HT-29 (cell line): ENCODE data around the gene AKAP10. TPM values are rescaled to one million over a fixed set of nuclear protein-coding genes. Genes with fewer than 3 reads are reported as not detected.
"Not testable (repeated sequence)": the region's sequence is repeated elsewhere in the genome, so short reads cannot be mapped to it uniquely, and the experiment has no call there.

Experiments
- DNase-seq: peaks from one replicate; pipeline ENCODE4 v3.0.0-alpha.2; 2015; ENCODE audit warnings: low spot score
- total RNA-seq: library from RNA; depleted of rRNA; stranded (reverse); fragments of >200 nt; shearing (Covaris generic); gene quantifications from 2 replicates; pipeline ENCODE4 v1.2.3, GENCODE V29; 2014

The AKAP10 gene
- total RNA-seq, 1 experiment from 2014 or later, result 5.9 TPM

GRCh38 chr17:19928299-19928698, 49.3 kb downstream of the AKAP10 start:
- no peak for DNase-seq

DNA sequence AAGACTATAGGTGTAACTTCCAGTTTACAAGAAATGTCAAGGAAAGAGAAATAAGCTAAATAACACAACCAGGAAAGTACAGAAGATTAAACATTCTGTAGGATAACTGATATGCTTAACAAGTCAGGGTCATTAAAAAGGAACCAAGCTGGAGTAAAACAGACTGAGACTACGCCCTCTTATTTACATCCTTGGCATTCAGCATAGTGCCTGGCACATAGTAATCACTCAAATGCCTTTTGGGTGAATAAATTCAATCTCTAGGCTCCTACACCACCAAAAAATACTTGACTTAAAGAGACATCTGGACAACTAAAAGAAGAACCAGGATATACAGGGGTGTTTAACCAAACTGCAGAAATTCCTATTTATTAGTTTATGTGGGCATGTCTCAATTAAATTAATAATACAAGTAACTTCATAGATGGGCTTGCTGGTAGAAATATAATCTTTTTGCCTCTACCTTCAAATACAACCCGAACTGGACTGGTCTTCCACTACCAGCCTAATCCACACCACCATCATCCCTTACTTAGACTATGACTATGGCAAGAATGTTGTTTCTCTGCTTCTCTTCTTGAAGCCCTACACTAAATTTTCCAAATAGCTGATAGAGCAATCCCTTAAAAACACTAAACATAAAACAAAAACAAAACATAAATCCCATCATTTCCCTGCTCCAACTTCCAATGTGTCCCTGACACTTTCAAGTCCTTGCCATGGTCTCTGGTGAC, 62.2 kb downstream of the AKAP10 start:
- DNase-seq, result no peak

- no peak for DNase-seq
Measured at GRCh38 chr17:19911033-19911432, 66.6 kb downstream of the AKAP10 start.

GRCh38 chr17:19909139-19909538, 68.5 kb downstream of the AKAP10 start:
- no peak for DNase-seq

GRCh38 chr17:19905502-19905901, 72.1 kb downstream of the AKAP10 start:
- no peak for DNase-seq

DNA sequence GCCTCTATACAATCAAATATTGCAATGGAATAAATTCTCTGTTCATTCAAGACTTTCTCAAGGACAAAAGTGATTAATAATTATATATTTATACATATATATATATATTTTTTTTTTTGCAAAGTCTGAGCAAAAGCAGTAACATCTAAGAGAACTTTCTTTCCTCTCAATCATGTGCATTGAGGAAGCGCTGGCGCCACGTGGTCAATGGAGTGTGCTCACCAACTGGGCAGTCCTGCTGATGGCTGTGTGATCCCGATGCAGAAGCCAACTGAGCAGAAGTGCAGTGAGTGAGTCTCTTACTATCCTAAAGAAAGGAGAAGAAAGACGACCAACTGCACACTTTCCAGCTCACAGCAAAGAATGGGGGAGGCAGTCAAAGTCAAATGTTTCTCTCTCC, 72.7 kb downstream of the AKAP10 start:
- no peak for DNase-seq

GRCh38 chr17:19904412-19904811, 73.2 kb downstream of the AKAP10 start:
- DNase-seq, result no peak

GRCh38 chr17:19900809-19901208, 76.8 kb downstream of the AKAP10 start:
- no peak for DNase-seq

DNA sequence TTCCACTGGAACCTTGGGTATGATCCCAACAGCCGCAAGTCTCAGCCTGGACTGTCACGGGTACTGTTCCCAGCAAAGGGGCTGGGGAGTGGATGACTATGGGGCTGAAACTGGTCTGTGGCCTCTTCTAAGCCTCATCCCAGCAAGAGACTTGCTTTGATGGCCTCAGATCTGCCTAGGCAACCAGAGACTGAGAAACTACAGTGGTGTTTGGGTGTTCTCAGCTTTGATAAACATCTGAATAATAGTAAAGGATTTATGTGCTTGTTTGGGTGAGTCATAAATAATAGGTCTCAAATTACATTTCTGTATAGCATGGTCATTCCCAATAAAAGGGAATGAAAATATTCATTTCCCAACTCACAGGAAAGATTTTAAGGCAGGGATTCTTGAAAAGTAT, 79.7 kb downstream of the AKAP10 start:
- DNase-seq, result no peak

DNA sequence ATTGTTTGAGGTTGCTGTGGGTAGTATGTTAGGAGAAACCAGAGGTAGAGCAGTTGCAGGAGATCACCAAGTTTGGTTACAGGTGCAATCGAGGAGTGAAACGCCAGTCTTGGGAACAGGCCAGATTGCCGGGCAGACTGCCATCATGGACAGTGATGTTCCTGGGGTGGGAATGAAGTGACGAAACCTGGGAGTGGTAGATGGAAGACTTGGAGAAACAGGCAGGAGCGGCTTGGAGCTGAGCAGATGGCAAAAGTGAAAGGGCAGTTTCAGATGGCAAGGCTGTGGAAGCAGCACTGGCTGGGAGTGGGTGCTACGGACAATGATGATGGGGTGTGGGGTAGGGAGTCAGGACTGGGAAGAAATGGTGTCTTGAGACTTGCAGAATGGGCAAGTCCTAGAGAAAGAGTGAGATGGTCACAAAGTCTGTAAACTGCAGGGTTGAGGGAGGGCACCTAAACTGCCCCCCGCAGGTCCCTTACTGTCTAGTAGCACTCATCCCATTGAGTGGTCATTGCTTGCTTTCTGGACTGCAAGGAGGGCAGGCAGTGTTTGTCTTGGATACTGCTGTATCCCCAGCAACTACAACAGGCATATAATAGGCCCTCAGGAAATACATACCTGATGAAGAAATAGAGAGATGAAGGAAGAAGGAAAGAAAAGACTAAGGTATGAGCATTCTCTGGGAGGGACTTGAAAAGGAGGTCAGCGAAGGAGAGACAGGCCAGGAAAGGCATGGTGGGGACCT, 80.4 kb downstream of the AKAP10 start:
- DNase-seq, result no peak

DNA sequence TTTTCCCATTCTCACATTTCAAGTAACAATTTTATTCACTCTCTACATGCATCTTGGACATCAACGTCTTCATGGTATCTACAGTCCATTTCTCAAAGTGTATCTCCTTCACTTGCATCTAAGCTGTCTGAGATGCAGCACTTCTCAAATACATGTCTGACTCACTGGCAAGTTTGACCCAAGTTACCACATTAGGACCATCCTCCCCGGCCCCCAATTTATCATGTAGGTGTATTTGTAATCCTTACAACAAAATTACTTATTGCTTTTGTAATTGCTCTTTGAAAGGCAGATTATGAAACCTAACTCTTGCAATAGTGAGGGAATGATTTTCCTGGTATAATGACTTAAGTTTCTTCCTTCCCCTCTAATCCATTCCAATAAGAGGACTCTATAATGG, 80.9 kb downstream of the AKAP10 start:
- DNase-seq, result no peak

- DNase-seq, result not testable (repeated sequence)
Measured at GRCh38 chr17:19890554-19890953, 87.1 kb downstream of the AKAP10 start.

DNA sequence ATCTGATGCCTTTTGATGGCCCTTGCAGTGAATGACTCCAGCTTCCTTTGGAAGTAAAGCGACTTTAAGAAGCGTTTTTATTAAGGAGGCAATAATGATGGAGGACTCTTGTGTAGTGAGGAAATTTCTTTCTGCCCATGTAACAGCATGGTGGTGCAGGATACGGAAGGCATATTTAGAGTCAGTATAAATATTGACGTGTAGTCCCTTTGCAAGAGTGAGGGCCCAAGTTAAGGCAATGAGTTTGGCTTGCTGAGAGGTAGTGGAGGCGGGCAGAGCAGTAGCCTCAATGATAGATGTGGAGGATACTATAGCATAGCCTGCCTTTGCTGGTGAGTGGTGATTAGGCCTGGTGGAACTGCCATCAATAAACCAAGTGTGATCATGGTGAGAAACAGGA, 87.6 kb downstream of the AKAP10 start:
- DNase-seq, result not testable (repeated sequence)

DNA sequence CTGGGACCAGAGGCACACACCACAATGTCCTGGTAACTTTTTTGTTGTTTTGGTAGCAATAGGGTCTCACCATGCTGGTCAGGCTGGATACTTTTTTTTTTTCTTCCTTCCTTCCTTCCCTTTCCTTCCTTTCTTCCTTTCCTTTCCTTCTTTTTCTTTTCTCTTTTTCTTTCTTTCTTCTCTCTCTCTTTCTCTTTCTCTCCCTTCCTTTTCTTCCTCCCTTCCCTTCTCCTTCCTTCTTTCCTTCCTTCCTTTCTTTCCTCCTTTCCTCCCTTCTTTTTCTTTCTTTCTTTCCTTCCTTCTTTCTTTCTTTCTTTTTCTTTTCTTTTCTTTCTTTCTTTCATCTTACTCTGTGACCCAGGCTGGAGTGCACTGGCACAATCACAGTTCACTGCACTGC, 91.5 kb downstream of the AKAP10 start:
- DNase-seq, result no peak

DNA sequence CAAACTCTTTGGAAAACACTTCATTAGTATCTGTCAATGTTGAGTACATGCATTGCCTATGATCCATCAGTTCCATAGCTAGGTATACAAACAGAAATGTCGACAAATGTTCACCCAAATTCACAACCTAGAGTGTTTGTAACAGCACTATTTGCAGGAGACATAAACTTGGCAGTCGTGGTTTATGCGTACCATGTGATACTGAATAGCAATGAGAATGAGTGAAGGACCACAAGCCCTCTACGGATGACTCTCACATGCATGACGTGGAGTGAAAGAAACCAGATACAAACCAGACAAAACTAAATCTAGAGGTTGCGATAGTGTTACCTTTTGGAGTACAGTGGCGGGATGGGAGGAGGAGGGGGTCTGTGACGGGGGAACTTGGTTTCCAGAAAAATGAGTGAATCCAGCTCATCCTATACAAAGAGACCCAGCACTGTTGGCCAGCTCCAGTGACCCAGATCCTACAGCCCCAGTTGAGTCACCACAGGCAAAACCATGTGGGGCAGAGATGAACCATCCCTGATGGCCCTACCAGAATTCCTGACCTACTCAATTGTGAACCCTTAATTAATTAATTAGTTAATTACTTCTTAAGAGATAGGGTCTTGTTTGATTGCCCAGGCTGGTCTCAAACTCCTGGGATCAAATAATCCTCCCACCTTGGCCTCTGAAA, 94.0 kb downstream of the AKAP10 start:
- DNase-seq, result no peak

DNA sequence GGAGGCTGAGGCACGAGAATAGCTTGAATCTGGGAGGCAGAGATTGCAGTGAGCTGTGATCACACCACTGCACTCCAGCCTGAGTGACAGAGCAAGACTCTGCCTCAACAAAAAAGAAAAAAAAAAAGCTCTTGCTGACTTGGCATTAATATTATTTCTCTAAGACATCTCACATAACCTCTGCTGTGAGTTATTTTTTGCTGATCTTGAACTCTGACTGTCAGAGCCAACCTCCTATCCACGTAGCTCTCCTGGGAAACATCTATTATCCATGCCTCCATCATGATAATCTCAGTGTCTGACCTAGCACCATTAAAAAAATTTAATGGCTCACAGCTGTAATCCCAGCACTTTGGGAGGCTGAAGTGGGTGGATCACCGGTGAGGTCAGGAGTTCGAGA, 97.2 kb downstream of the AKAP10 start:
- no peak for DNase-seq

DNA sequence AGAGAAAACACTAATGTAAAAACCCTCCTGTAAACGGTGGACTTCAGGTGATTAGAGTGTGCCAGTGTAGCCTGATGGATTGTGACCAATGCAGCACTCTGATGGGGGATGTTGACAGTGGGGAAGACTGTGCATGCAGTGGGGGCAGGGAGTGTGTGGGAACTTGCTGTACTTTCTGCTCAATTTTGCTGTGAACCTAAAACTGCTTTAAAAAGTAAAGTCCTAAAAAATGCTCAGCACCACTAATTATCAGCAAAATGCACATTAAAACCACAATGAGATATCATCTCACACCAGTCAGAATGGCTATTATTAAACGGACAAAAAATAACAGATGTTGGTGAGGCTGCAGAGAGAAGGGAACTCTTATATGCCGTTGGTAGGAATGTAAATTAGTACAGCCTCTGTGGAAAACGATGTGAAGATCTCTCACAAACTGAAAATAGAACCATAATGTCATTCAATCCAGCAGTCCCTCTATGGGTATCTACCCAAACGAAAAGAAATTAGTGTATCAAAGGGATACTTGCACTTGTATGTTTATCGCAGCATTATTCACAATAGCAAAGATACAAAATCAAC, 100.2 kb downstream of the AKAP10 start:
- no peak for DNase-seq

DNA sequence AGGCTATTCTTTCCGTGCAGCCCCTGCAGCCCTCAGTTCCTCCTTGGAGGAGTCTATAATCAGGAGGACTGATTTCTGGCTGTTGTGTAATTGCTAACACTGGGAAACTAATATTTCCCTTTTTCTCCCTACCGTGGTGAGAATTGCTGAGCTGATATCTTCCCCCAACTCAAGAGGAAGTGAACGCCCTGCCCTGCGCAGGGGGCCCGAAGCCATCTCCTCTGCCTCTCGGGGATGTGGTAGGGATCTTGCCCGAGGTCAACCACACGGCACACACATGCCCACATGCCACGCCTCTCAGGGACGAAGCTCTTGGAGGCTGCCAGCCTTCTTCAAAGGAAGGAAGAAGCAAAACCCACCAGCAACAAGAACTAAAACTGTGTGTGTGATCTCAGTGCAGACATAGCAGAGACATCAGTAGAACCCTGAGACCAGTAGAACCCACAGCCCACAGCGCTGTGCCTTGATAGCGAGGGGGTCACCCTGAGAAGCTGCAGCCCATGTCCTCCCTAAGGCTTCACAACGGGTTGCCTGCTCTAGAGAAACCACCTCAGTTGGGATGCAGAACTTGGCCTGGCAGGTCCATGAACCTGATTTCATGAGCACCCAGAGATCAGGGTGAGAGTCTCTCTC, 101.0 kb downstream of the AKAP10 start:
- DNase-seq, result no peak

DNA sequence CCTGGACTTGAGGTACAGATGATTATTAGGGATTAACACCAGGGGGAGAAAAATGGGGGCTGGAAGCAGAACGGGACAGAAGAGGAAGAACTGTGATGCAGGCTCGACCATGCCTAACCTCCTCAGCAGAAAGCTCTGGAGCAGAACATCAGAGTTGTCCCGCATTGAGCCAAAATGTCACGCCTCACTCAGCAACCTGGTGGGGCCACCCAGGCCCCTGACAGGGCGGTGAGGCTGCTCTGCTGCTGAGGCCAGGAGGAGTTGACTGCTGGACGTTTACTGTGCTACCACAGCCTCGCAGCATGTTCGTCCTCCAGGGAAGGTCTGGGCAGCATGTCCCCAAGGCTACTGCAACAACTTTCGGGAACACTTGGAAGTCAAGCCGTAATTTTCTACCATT, 103.4 kb downstream of the AKAP10 start:
- DNase-seq, result no peak

GRCh38 chr17:19873346-19873745, 104.3 kb downstream of the AKAP10 start:
- no peak for DNase-seq

DNA sequence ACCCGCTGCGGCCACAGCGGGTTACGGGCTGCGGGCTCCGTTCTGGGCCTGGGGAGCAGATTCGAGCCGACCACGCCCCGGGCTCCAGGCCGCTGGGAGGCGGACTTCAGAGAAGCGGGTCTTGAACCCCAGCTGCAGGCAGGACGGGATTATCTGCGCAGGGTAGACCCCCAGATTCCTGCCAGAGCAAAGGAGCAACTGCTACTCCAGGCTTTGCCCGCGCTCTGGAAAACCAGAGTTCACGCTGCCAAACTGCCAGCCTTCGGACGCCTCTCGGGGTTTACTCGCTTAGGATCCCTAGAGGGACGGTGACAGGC, 109.6 kb downstream of the AKAP10 start:
- no peak for DNase-seq
